Right atrium auricular region (tissue), 2 donors: ENCODE measurements around the gene TMEM47. TPM values are rescaled to one million over a fixed set of nuclear protein-coding genes. Genes with fewer than 3 reads are reported as not detected.
A peak's percentile ranks its signal among the peaks of the same experiment; 100 is the strongest.

Experiments
- DNase-seq: peaks from one replicate; pipeline ENCODE4 v3.0.0-alpha.2; 2019; ENCODE audit warnings: low spot score
- H3K27ac ChIP-seq, 2 donors: fragments of 200-600 bp; sonication (generic); 1 replicate in 1 of 2; 2 replicates in 1 of 2; pipeline ENCODE4 v1.5.1; 2016 to 2019
- H3K27me3 ChIP-seq, 2 donors: fragments of 200-600 bp; sonication (generic); one replicate each; pipeline versions ENCODE4 v1.5.1 to v1.6.0; 2017 to 2019
- H3K36me3 ChIP-seq: fragments of 200-600 bp; sonication (generic); one replicate; pipeline ENCODE4 v1.5.1; 2016
- H3K4me1 ChIP-seq, 2 donors: fragments of 200-600 bp; sonication (generic); one replicate each; pipeline versions ENCODE4 v1.5.1 to v1.6.0; 2017 to 2019
- H3K4me3 ChIP-seq, 2 donors: fragments of 200-600 bp; sonication (generic); 1 replicate in 1 of 2; 2 replicates in 1 of 2; pipeline ENCODE4 v1.5.1; 2017 to 2019; ENCODE audit warnings: mild to moderate bottlenecking in 1 of 2, moderate library complexity in 1 of 2
- H3K9me3 ChIP-seq, 2 donors: fragments of 200-600 bp; sonication (generic); one replicate each; pipeline ENCODE4 v1.5.1; 2019
- total RNA-seq, 2 donors: library from RNA; depleted of rRNA; stranded (reverse); fragments of >200 nt; gene quantifications; one replicate each; pipeline ENCODE4 v1.1.0, GENCODE V29; 2016
- TF ChIP-seq, protein P1 (sequence below), 2 donors: fragments of 200-600 bp; sonication (generic); IDR thresholded peaks; one replicate each; pipeline ENCODE4 v1.5.1; 2019; ENCODE audit warnings: antibody characterized with exemption in 2 of 2

The TMEM47 gene
- total RNA-seq, 2 donors from 2014 or later = 43.8 to 59.3 TPM

DNA sequence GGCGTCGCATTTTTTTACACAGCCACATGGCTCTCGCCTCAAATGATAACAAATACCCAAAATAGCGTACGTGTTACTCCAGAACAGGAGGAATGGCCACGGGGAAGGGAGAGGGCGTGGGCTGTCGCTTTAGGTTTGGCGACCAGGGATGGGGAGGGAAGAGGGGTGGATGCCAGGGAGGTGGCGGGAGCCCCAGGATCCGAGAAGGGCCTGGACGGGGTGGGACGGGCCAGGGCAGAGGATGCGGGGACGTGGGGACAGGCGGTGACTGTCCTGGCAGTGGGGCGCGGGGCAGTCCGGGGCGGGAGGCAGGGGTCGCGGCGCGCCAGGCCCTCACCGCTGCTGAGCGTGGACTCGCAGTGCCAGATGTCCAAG lies 631 bp downstream of the TMEM47 start:
- Histone ChIP-seq H3K27me3 (no peaks in the 10 kb centered on the region), H3K4me1 (no peaks in the 10 kb centered on the region), H3K27ac (peak overlapping the region; percentile 81 to 85), H3K9me3 (no peaks in the 10 kb centered on the region), H3K36me3 (no peaks in the 10 kb centered on the region), H3K4me3 (peak overlapping the region; percentile 68 to 69)
- TF ChIP-seq, protein P1, sequence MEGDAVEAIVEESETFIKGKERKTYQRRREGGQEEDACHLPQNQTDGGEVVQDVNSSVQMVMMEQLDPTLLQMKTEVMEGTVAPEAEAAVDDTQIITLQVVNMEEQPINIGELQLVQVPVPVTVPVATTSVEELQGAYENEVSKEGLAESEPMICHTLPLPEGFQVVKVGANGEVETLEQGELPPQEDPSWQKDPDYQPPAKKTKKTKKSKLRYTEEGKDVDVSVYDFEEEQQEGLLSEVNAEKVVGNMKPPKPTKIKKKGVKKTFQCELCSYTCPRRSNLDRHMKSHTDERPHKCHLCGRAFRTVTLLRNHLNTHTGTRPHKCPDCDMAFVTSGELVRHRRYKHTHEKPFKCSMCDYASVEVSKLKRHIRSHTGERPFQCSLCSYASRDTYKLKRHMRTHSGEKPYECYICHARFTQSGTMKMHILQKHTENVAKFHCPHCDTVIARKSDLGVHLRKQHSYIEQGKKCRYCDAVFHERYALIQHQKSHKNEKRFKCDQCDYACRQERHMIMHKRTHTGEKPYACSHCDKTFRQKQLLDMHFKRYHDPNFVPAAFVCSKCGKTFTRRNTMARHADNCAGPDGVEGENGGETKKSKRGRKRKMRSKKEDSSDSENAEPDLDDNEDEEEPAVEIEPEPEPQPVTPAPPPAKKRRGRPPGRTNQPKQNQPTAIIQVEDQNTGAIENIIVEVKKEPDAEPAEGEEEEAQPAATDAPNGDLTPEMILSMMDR (IDR thresholded peaks at IDR 0.05) = no peak
- no peak for DNase-seq

DNA sequence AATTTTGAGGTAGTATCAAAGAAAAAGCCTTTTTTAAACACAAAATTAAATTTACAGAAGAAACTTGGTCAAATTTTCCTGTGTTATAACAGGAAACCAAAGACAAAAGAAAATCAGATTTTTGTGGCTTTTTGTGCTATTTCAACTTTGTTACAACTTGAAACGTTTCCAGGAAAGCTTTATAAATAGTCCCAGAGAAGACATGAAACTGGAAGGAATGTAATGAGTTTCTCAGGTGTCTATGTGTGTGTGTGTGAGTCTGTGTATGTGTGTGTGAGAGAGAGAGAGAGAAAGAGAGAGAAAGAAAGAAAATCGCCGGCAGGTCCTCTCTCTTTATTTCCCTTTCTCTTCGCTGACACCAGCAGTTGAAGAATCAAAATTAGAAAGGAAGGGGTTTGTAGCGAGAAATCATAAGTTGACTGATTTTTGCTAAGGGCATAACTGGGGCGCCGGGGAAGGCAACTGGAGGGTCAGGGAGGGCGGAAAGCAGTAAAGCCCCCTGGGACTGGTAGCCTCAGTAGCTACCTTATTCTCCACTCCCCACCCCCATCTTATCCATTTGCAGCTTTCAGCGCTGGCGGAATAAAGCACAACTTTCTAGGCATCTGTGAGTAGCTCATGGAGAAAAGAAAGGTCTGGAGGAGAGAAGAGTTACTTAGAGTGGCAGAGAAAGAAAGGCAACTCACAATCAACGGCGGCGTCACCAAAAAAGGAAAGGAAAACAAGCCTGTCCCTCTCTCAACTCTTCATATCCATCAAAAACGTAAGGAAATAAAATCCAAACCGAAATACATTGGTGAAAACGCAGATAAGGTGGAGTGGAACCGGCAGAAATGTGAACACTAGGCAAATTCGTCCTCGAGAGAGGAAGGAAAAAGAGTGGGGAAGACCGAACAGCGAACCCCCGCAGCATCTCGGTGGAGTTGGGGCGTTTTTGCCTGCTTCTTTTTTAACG lies 1.3 kb downstream of the TMEM47 start:
- no peak for DNase-seq
- peak overlapping the region; percentile 81 to 85 for H3K27ac ChIP-seq
- TF ChIP-seq, protein P1 (IDR thresholded peaks at IDR 0.05) = no peak
- no peaks in the 10 kb centered on the region for H3K36me3 ChIP-seq
- no peaks in the 10 kb centered on the region for H3K9me3 ChIP-seq
- peaks cover 0 to 4% of the 10 kb centered on the region in 2 donors for H3K4me1 ChIP-seq
- H3K4me3 ChIP-seq = peak overlapping the region; percentile 68 to 69
- H3K27me3 ChIP-seq = no peaks in the 10 kb centered on the region

DNA sequence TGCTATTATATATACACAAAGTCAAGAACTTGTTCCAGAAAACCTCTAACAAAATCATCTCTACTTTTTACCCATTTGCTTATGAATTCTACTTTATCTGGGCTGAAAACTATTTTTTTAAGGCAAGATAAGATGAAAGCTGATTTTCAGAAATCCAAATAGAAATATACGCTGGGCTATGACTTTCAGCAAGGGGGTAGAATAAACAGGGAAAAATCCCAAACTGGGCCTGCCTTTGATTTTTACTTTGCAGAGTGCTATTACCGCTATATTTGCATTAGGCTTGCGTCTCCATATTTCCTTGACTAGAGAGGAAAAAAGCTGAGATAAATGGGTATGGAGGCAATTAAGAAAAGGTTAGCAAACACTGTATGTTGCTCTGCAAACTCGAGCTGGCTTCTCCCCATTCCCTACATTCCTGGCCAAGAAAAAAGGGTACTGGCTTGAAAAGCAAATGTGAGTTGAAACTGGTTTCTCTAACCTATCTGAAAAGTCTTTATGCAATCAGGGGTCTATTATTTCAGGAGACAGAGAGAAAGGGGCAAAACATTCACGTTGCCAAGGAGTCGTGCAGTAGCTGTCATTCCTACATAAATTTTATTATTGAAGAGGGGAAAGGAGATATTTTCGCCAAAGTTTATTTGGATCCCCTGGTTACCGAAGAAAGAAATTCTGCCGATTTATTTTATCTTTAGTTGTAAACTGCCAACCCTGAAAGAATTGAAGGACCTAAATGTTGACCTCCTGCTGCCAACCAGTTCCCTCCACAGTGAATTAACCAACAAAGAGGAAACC lies 2.2 kb downstream of the TMEM47 start:
- Histone ChIP-seq H3K9me3 (no peaks in the 10 kb centered on the region), H3K4me1 (peaks cover 0 to 4% of the 10 kb centered on the region in 2 donors), H3K4me3 (peak overlapping the region; percentile 68 to 69), H3K27me3 (no peaks in the 10 kb centered on the region), H3K36me3 (no peaks in the 10 kb centered on the region), H3K27ac (peak overlapping the region; percentile 81 to 85)
- TF ChIP-seq, protein P1 (IDR thresholded peaks at IDR 0.05) = no peak
- DNase-seq = no peak

DNA sequence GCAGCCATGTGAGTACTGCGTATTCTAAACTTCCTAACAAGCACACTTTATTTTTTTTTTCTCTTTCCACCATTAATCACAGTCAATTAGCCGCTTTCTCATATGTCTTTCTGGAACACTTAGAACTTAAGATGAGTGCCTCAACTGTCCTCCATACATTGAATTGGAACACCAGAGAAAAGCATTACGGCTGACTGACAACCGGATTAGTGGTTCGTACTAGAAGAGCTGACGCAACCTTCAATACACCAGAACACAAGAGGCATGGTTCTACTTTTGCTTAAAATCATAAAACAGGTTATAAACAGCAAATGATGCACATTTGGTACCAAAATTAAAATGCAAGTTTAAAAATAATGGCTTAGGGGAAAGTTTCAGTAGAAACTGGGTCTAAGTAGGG lies 3.3 kb downstream of the TMEM47 start:
- H3K9me3 ChIP-seq = no peaks in the 10 kb centered on the region
- peak overlapping the region; percentile 81 to 85 for H3K27ac ChIP-seq
- H3K36me3 ChIP-seq = no peaks in the 10 kb centered on the region
- H3K4me1 ChIP-seq = peaks cover 0 to 4% of the 10 kb centered on the region in 2 donors
- TF ChIP-seq, protein P1 (IDR thresholded peaks at IDR 0.05) = no peak
- peak overlapping the region; percentile 68 to 69 for H3K4me3 ChIP-seq
- DNase-seq = no peak
- H3K27me3 ChIP-seq = no peaks in the 10 kb centered on the region

GRCh38 chrX:34642849-34643248 lies 14.2 kb downstream of the TMEM47 start:
- H3K27ac ChIP-seq = no peak overlapping the region
- H3K9me3 ChIP-seq = no peaks in the 10 kb centered on the region
- no peak for DNase-seq
- no peaks in the 10 kb centered on the region for H3K27me3 ChIP-seq
- H3K36me3 ChIP-seq = no peaks in the 10 kb centered on the region
- H3K4me3 ChIP-seq = no peak overlapping the region
- TF ChIP-seq, protein P1 (IDR thresholded peaks at IDR 0.05) = no peak
- peaks cover 0 to 15% of the 10 kb centered on the region in 2 donors for H3K4me1 ChIP-seq
